Ovary (tissue), 9 donors: ENCODE measurements around the gene LAMA2. TPM values are rescaled to one million over a fixed set of nuclear protein-coding genes. Genes with fewer than 3 reads are reported as not detected.

ENCODE experiments used
- DNase-seq, 5 donors: peaks; one replicate each; pipeline ENCODE4 v3.0.0-alpha.2; 2019 to 2020
- H3K27ac ChIP-seq, 2 donors: fragments of 200-600 bp; one replicate each; pipeline versions ENCODE4 v1.5.1 to v1.8.0; 2019 to 2022
- H3K27me3 ChIP-seq: fragments of 200-600 bp; one replicate; pipeline ENCODE4 v1.8.0; 2022
- H3K36me3 ChIP-seq: fragments of 200-600 bp; sonication (generic); one replicate; pipeline ENCODE4 v1.5.1; 2019
- H3K4me1 ChIP-seq: one replicate; pipeline ENCODE4 v1.8.1; 2013; ENCODE audit warnings: mild to moderate bottlenecking, moderate library complexity; ENCODE audit not compliant: insufficient read depth
- H3K4me3 ChIP-seq: fragments of 200-600 bp; sonication (generic); one replicate; pipeline ENCODE4 v1.5.1; 2017
- H3K9me3 ChIP-seq, 2 donors: fragments of 200-600 bp in 1 of 2; sonication (generic) in 1 of 2; one replicate each; pipeline versions ENCODE4 v1.5.1 to v1.8.1; 2013 to 2019; ENCODE audit warnings: mild to moderate bottlenecking in 1 of 2, moderate library complexity in 1 of 2
- CTCF ChIP-seq, 3 donors: fragments of 450-650 bp in 2 of 3; fragments of 200-600 bp in 1 of 3; IDR thresholded peaks; one replicate each; pipeline versions ENCODE4 v1.5.1 to v1.8.0; 2016 to 2022; ENCODE audit warnings: antibody characterized with exemption in 3 of 3, mild to moderate bottlenecking in 1 of 3
- EP300 ChIP-seq: sonication (generic); formaldehyde crosslinking; IDR thresholded peaks from one replicate; pipeline ENCODE4 v1.6.1; 2017; ENCODE audit warnings: antibody characterized with exemption
- POLR2A ChIP-seq: fragments of 450-650 bp; IDR thresholded peaks from one replicate; pipeline ENCODE4 v1.6.1; 2017; ENCODE audit warnings: antibody characterized with exemption, mild to moderate bottlenecking, moderate library complexity
- WGBS, 3 donors: extraction: QIAGEN DNeasy Blood & Tissue Kit in 1 of 3; methylation state at CpG; one replicate each; pipeline versions ENCODE4 v1.1.5 to v1.1.7; 2013 to 2017; 5-methylcytosine and 5-hydroxymethylcytosine counted together
- intact Hi-C, 4 donors: fragments of 100-400 bp; cut with DNase I; formaldehyde crosslinking; loops; one replicate each; pipeline versions ENCODE4 v1.11.0 to v1.15.1; 2022 to 2023
- polyA plus RNA-seq, 2 donors: library from polyadenylated mRNA; stranded (reverse); fragments of 200-250 nt in 1 of 2; fragments of 350-450 nt in 1 of 2; fragmentation: Illumina TruSeq in 1 of 2; extraction: RNeasy Lipid Tissue Mini Kit (QIAGEN cat#74804) in 1 of 2; gene quantifications; one replicate each; pipeline ENCODE4 v1.2.3, GENCODE V29; 2013 to 2014
- total RNA-seq, 7 donors: library from RNA; depleted of rRNA in 2 of 7; stranded (reverse); fragments of >200 nt in 2 of 7; fragmentation: NEBNext Ultra II Directional in 3 of 7; extraction: Animal tissue kit (Norgen Biotek cat#: 25700) in 3 of 7; gene quantifications; one replicate each; pipeline versions ENCODE4 v1.1.0 to v1.2.4, GENCODE V29; 2016 to 2023
- donor health status: DM: no; HTN: no; CAD: no; lungs with moderate emphysema.
- donor health status: DM: no; HTN: no; CAD: no.
- donor health status: Bipolar disorder and iron deficiency.
- donor health status: DM: yes; HTN: yes; CAD: no.
- donor health status: DM: no; HTN: no; CAD: no.
- donor health status: DM: yes; HTN: yes; CAD: no.

The LAMA2 gene
- total and polyA plus RNA-seq, 9 donors, result 42.5 to 226 (median 121) TPM

GRCh38 chr6:129309154-129309553, 426.2 kb downstream of the LAMA2 start:
- no peaks in the 10 kb centered on the region for H3K27me3 ChIP-seq
- DNase-seq, result no peak
- H3K36me3 ChIP-seq, result no peaks in the 10 kb centered on the region
- no peak overlapping the region for H3K27ac ChIP-seq
- intact Hi-C loops, result no loop called here
- no peaks in the 10 kb centered on the region for H3K4me1 ChIP-seq
- no peak for TF ChIP-seq EP300
- no peak for TF ChIP-seq POLR2A
- H3K9me3 ChIP-seq, result no peaks in the 10 kb centered on the region
- H3K4me3 ChIP-seq, result no peak overlapping the region
- 100% methylated on average over 1 of the region's 1 CpG for WGBS, 3 donors

- no peaks in the 10 kb centered on the region for H3K4me1 ChIP-seq
- intact Hi-C loops, result loop anchor here in 1 of 4 donors (10.0 kb wide), 1 partner anchor 168 kb away; no protein-coding TSS in a partner anchor
- no peaks in the 10 kb centered on the region for H3K36me3 ChIP-seq
- H3K9me3 ChIP-seq, result no peaks in the 10 kb centered on the region
- no peak overlapping the region for H3K27ac ChIP-seq
- DNase-seq, result no peak
- 74 to 86% (median 79%) methylated on average over 3 of the region's 3 CpGs for WGBS, 3 donors
- H3K4me3 ChIP-seq, result no peak overlapping the region
- TF ChIP-seq EP300, result no peak
- no peaks in the 10 kb centered on the region for H3K27me3 ChIP-seq
Observed at GRCh38 chr6:129312880-129313279, 429.9 kb downstream of the LAMA2 start.

GRCh38 chr6:129314575-129314974, 431.6 kb downstream of the LAMA2 start:
- no peaks in the 10 kb centered on the region for H3K4me1 ChIP-seq
- no peak overlapping the region for H3K4me3 ChIP-seq
- H3K9me3 ChIP-seq, result no peaks in the 10 kb centered on the region
- no peaks in the 10 kb centered on the region for H3K27me3 ChIP-seq
- WGBS, 3 donors, result 93 to 96% (median 94%) methylated on average over 9 of the region's 9 CpGs
- DNase-seq, result no peak
- no peak overlapping the region for H3K27ac ChIP-seq
- intact Hi-C loops, result loop anchor here in 1 of 4 donors (10.0 kb wide), 1 partner anchor 170 kb away; no protein-coding TSS in a partner anchor
- no peak for TF ChIP-seq EP300
- TF ChIP-seq POLR2A, result no peak
- TF ChIP-seq CTCF (IDR thresholded peaks at IDR 0.05), result no peak
- no peaks in the 10 kb centered on the region for H3K36me3 ChIP-seq

GRCh38 chr6:129317931-129318820, 435.2 kb downstream of the LAMA2 start:
- Histone ChIP-seq H3K9me3 (no peaks in the 10 kb centered on the region), H3K27ac (no peak overlapping the region), H3K36me3 (no peaks in the 10 kb centered on the region), H3K27me3 (no peaks in the 10 kb centered on the region), H3K4me3 (no peak overlapping the region), H3K4me1 (no peaks in the 10 kb centered on the region)
- TF ChIP-seq EP300 (no peak), CTCF (IDR thresholded peaks at IDR 0.05) (no peak), POLR2A (no peak)
- intact Hi-C loops, result loop anchor here in 1 of 4 donors (10.0 kb wide), 1 partner anchor 173 kb away; no protein-coding TSS in a partner anchor
- WGBS, 3 donors, result 39 to 50% (median 49%) methylated on average over 3 of the region's 3 CpGs
- no peak for DNase-seq

- no peak overlapping the region for H3K27ac ChIP-seq
Observed at GRCh38 chr6:129320892-129321291, 438.0 kb downstream of the LAMA2 start.

GRCh38 chr6:129321303-129321702, 438.4 kb downstream of the LAMA2 start:
- TF ChIP-seq POLR2A (no peak), EP300 (no peak), CTCF (IDR thresholded peaks at IDR 0.05) (no peak)
- WGBS, 3 donors, result 82 to 97% (median 83%) methylated on average over 2 of the region's 2 CpGs
- Histone ChIP-seq H3K36me3 (no peaks in the 10 kb centered on the region), H3K9me3 (no peaks in the 10 kb centered on the region), H3K27me3 (no peaks in the 10 kb centered on the region), H3K4me1 (no peaks in the 10 kb centered on the region), H3K4me3 (no peak overlapping the region), H3K27ac (no peak overlapping the region)
- intact Hi-C loops, result no loop called here
- DNase-seq, result no peak

More at GRCh38 chr6:129320892-129321291, 438.0 kb downstream of the LAMA2 start:
- H3K4me1 ChIP-seq, result no peaks in the 10 kb centered on the region
- intact Hi-C loops, result no loop called here
- H3K9me3 ChIP-seq, result no peaks in the 10 kb centered on the region
- no peak for DNase-seq
- no peak for TF ChIP-seq EP300
- TF ChIP-seq POLR2A, result no peak
- no peak overlapping the region for H3K4me3 ChIP-seq
- no peaks in the 10 kb centered on the region for H3K36me3 ChIP-seq
- 51 to 62% (median 51%) methylated on average over 2 of the region's 2 CpGs for WGBS, 3 donors
- no peaks in the 10 kb centered on the region for H3K27me3 ChIP-seq
